HCT116 (cell line): ENCODE measurements around the gene CHADL. TPM values are rescaled to one million over a fixed set of nuclear protein-coding genes. Genes with fewer than 3 reads are reported as not detected.

Experiments used
- ATAC-seq: fragments of 200-7000 bp; cut with Tn5 transposase; 2 replicates; pipeline ENCODE4 v1.9.1; 2020; ENCODE audit warnings: mild to moderate bottlenecking, moderate library complexity
- BruUV-seq: library from RNA; stranded (reverse); fragments of 400-500 nt; replicated peaks from 2 replicates; lab custom pipeline; 2021; lab: Mats Ljungman, UMichigan
- CTCF ChIA-PET: fragments of 300-600 bp; sonication (Branson Sonifier 250); formaldehyde crosslinking; loops from one replicate; lab custom pipeline; 2021; ENCODE audit warnings: antibody characterized with exemption; lab: Charles Lee
- POLR2A ChIA-PET: fragments of 300-600, 350-600 bp; sonication (Branson Sonifier 250); formaldehyde crosslinking; loops from one replicate; lab custom pipeline; 2021; ENCODE audit warnings: antibody characterized with exemption; lab: Charles Lee
- RAD21 ChIA-PET, 2 experiments: fragments of 300-600 bp; sonication (Branson Sonifier 250); formaldehyde crosslinking; loops; one replicate each; lab custom pipeline; 2023; ENCODE audit warnings: low total read pairs in 2 of 2; ENCODE audit not compliant: uncharacterized antibody in 2 of 2, unreplicated experiment in 2 of 2, low non-redundant PET in 1 of 2; lab: Charles Lee
- DNase-seq: peaks from one replicate; pipeline ENCODE4 v3.0.0-alpha.2; 2010; ENCODE audit warnings: low read depth, low spot score
- H2AFZ ChIP-seq: fragments of 200-600 bp; shearing (Covaris generic), sonication (generic); 2 replicates; pipeline ENCODE4 v1.6.1; 2017; ENCODE audit warnings: low read depth, mixed run types, mixed read lengths, antibody characterized with exemption, low read length; ENCODE audit not compliant: poor library complexity, severe bottlenecking
- H3K27ac ChIP-seq: 2 replicates; pipeline ENCODE4 v1.5.1; 2012; ENCODE audit warnings: low read depth, low read length
- H3K27me3 ChIP-seq: fragments of 200-600 bp; sonication (generic); 2 replicates; pipeline ENCODE4 v1.6.1; 2016; ENCODE audit warnings: mixed run types, low read length, mixed read lengths; ENCODE audit not compliant: insufficient read depth
- H3K36me3 ChIP-seq, 2 experiments: fragments of 200-500 bp in 1 of 2; fragments of 200-600 bp in 1 of 2; sonication (Bioruptor generic) in 1 of 2; sonication (generic) in 1 of 2; 2 replicates each; pipeline versions ENCODE4 v1.5.1 to v1.6.1; 2014 to 2016; ENCODE audit warnings: low read length in 2 of 2, inconsistent platforms in 1 of 2, mixed read lengths in 1 of 2, mixed run types in 1 of 2; ENCODE audit not compliant: insufficient read depth in 2 of 2, control insufficient read depth in 1 of 2
- H3K4me1 ChIP-seq, 2 experiments: fragments of 200-600 bp in 1 of 2; sonication (generic) in 1 of 2; 2 replicates each; pipeline versions ENCODE4 v1.5.1 to v1.6.1; 2012 to 2017; ENCODE audit warnings: low read length in 2 of 2, inconsistent platforms in 1 of 2, mild to moderate bottlenecking in 1 of 2, mixed read lengths in 1 of 2, mixed run types in 1 of 2, moderate library complexity in 1 of 2; ENCODE audit not compliant: insufficient read depth in 2 of 2, control insufficient read depth in 1 of 2
- H3K4me2 ChIP-seq: fragments of 200-600 bp; sonication (generic); 2 replicates; pipeline ENCODE4 v1.6.1; 2017; ENCODE audit warnings: mixed run types, low read length, mixed read lengths
- H3K4me3 ChIP-seq, 2 experiments: fragments of 200-600 bp in 1 of 2; sonication (generic) in 1 of 2; replicated peaks in 1 of 2; 2 replicates each; pipeline ENCODE4 v1.5.1; 2011 to 2016; ENCODE audit warnings: low read length in 2 of 2, control low read depth in 1 of 2, low read depth in 1 of 2, mild to moderate bottlenecking in 1 of 2, mixed read lengths in 1 of 2, mixed run types in 1 of 2
- H3K79me2 ChIP-seq: fragments of 200-600 bp; sonication (generic); 2 replicates; pipeline ENCODE4 v1.6.1; 2017; ENCODE audit warnings: mild to moderate bottlenecking, mixed run types, low read length, moderate library complexity, mixed read lengths; ENCODE audit not compliant: insufficient read depth
- H3K9ac ChIP-seq: fragments of 200-600 bp; sonication (generic); 2 replicates; pipeline ENCODE4 v1.6.1; 2016; ENCODE audit warnings: low read length, mixed read lengths
- H3K9me2 ChIP-seq: fragments of 200-600 bp; sonication (generic), shearing (Covaris generic); 2 replicates; pipeline ENCODE4 v1.6.1; 2017; ENCODE audit warnings: mixed run types, mild to moderate bottlenecking, moderate library complexity; ENCODE audit not compliant: insufficient read depth
- H3K9me3 ChIP-seq, 2 experiments: fragments of 200-500 bp in 1 of 2; fragments of 200-600 bp in 1 of 2; sonication (Bioruptor generic) in 1 of 2; sonication (generic) in 1 of 2; 2 replicates each; pipeline ENCODE4 v1.6.1; 2014 to 2017; ENCODE audit warnings: low read length in 2 of 2, mixed read lengths in 2 of 2, inconsistent platforms in 1 of 2, low read depth in 1 of 2, mild to moderate bottlenecking in 1 of 2, mixed run types in 1 of 2, moderate library complexity in 1 of 2; ENCODE audit not compliant: control insufficient read depth in 1 of 2, insufficient read depth in 1 of 2
- H4K20me1 ChIP-seq: fragments of 200-600 bp; sonication (generic), shearing (Covaris generic); 2 replicates; pipeline ENCODE4 v1.6.1; 2017; ENCODE audit warnings: mixed run types, mild to moderate bottlenecking, moderate library complexity; ENCODE audit not compliant: insufficient read depth
- ATF3 ChIP-seq: IDR thresholded peaks from 2 replicates; pipeline ENCODE4 v1.6.1; 2012
- CBX3 ChIP-seq: IDR thresholded peaks from 2 replicates; pipeline ENCODE4 v1.6.1; 2012; ENCODE audit warnings: low read depth
- CEBPB ChIP-seq: IDR thresholded peaks from 2 replicates; pipeline ENCODE4 v1.6.1; 2012; ENCODE audit warnings: low read depth
- CTCF ChIP-seq, 3 experiments: fragments of 200-600 bp in 1 of 3; sonication (generic) in 1 of 3; IDR thresholded peaks in 2 of 3; conservative IDR thresholded peaks in 1 of 3; 2 replicates each; pipeline ENCODE4 v1.5.1; 2012 to 2017; ENCODE audit warnings: low read depth in 2 of 3, low read length in 2 of 3, antibody characterized with exemption in 1 of 3, borderline replicate concordance in 1 of 3, control low read depth in 1 of 3, mild to moderate bottlenecking in 1 of 3, mixed read lengths in 1 of 3, mixed run types in 1 of 3, moderate library complexity in 1 of 3; ENCODE audit not compliant: insufficient read depth in 1 of 3
- EGR1 ChIP-seq: IDR thresholded peaks from 2 replicates; pipeline ENCODE4 v1.6.1; 2012; ENCODE audit warnings: low read depth
- ELF1 ChIP-seq: IDR thresholded peaks from 2 replicates; pipeline ENCODE4 v1.6.1; 2012; ENCODE audit warnings: low read depth, borderline replicate concordance
- EZH2 ChIP-seq: fragments of 200-600 bp; sonication (generic); IDR thresholded peaks from 2 replicates; pipeline ENCODE4 v1.6.1; 2017; ENCODE audit warnings: antibody characterized with exemption, mixed run types
- EZH2phosphoT487 ChIP-seq: fragments of 200-600 bp; IDR thresholded peaks from 2 replicates; pipeline ENCODE4 v1.6.1; 2018; ENCODE audit warnings: antibody characterized with exemption, borderline replicate concordance
- FOSL1 ChIP-seq: IDR thresholded peaks from 2 replicates; pipeline ENCODE4 v1.6.1; 2012; ENCODE audit warnings: low read depth
- JUND ChIP-seq: IDR thresholded peaks from 2 replicates; pipeline ENCODE4 v1.6.1; 2012
- POLR2AphosphoS5 ChIP-seq: IDR thresholded peaks from 2 replicates; pipeline ENCODE4 v1.6.1; 2011; ENCODE audit warnings: mild to moderate bottlenecking, low read depth, low read length, moderate library complexity
- RAD21 ChIP-seq: IDR thresholded peaks from 2 replicates; pipeline ENCODE4 v1.6.1; 2012; ENCODE audit warnings: low read depth, mild to moderate bottlenecking
- REST ChIP-seq: IDR thresholded peaks from 2 replicates; pipeline ENCODE4 v1.6.1; 2012; ENCODE audit warnings: low read depth
- SIN3A ChIP-seq: IDR thresholded peaks from 2 replicates; pipeline ENCODE4 v1.6.1; 2012; ENCODE audit warnings: low read depth
- SP1 ChIP-seq: IDR thresholded peaks from 2 replicates; pipeline ENCODE4 v1.6.1; 2012; ENCODE audit warnings: low read depth
- SRF ChIP-seq: IDR thresholded peaks from 2 replicates; pipeline ENCODE4 v1.6.1; 2012; ENCODE audit warnings: low read depth
- ZFX ChIP-seq: fragments of 450-650 bp; IDR thresholded peaks from 2 replicates; pipeline ENCODE4 v1.6.1; 2017
- ZNF274 ChIP-seq: fragments of 200-500 bp; sonication (Bioruptor generic); IDR thresholded peaks from 2 replicates; pipeline ENCODE4 v1.6.1; 2014; ENCODE audit warnings: mild to moderate bottlenecking, low read depth, low read length, inconsistent platforms
- intact Hi-C: fragments of 100-400 bp; cut with micrococcal nuclease; formaldehyde crosslinking; loops from 2 replicates; pipeline ENCODE4 v1.10.0; 2022
- total RNA-seq: library from RNA; stranded (reverse); gene quantifications from one replicate; pipeline ENCODE4 v1.2.1, GENCODE V29; 2021; ENCODE audit not compliant: unreplicated experiment

The CHADL gene
- total RNA-seq, 1 experiment from 2014 or later = 0.47 TPM

GRCh38 chr22:41193829-41194228 is 46.9 kb downstream of the CHADL start (continued):
- no peak for TF ChIP-seq SP1

GRCh38 chr22:41191467-41191866 is 49.3 kb downstream of the CHADL start:
- no TSS peak for BruUV-seq
- no peak overlapping the region for H3K9ac ChIP-seq
- H3K36me3 ChIP-seq = no peaks in the 10 kb centered on the region
- DNase-seq (no peak), ATAC-seq (no peak)
- H3K79me2 ChIP-seq = no peaks in the 10 kb centered on the region
- H3K4me1 ChIP-seq = peaks cover 0 to under 1% of the 10 kb centered on the region in 2 experiments; a peak in 1 of 4 replicates
- no peak overlapping the region for H3K4me3 ChIP-seq
- no peaks in the 10 kb centered on the region for H3K27me3 ChIP-seq
- no peak overlapping the region for H3K4me2 ChIP-seq
- intact Hi-C loops = no loop called here
- H3K9me3 ChIP-seq = no peaks in the 10 kb centered on the region
- POLR2A ChIA-PET = no interaction called here
- no peaks in the 10 kb centered on the region for H4K20me1 ChIP-seq
- CTCF ChIA-PET = interaction anchor here (1.3 kb wide), 1 partner anchor 269 kb away, joined by 3 read pairs; no protein-coding TSS in a partner anchor
- TF ChIP-seq EGR1 = no peak
- no peak for TF ChIP-seq RAD21
- TF ChIP-seq ATF3 = no peak
- TF ChIP-seq EZH2 = no peak
- no peak for TF ChIP-seq ZNF274
- no peak for TF ChIP-seq ELF1
- no peak for TF ChIP-seq REST
- TF ChIP-seq EZH2phosphoT487 = no peak
- TF ChIP-seq JUND = no peak
- TF ChIP-seq SIN3A = no peak
- TF ChIP-seq CTCF (IDR thresholded peaks at IDR 0.05 in 2 of 3, conservative IDR thresholded peaks at IDR 0.05 in 1 of 3; ENCODE audit: borderline replicate concordance in 1 of 3, insufficient read depth in 1 of 3, low read depth in 2 of 3, low read length in 2 of 3) = no peak
- TF ChIP-seq CEBPB = no peak
- TF ChIP-seq SRF = no peak
- no peak for TF ChIP-seq CBX3
- no peak for TF ChIP-seq SP1
- TF ChIP-seq ZFX = no peak
- TF ChIP-seq POLR2AphosphoS5 = no peak
- no peak for TF ChIP-seq FOSL1
- H3K9me2 ChIP-seq = no peaks in the 10 kb centered on the region
- no peak overlapping the region for H2AFZ ChIP-seq
- no peak overlapping the region for H3K27ac ChIP-seq
- RAD21 ChIA-PET = no interaction called here
